Measurements from ENCODE around the gene SLC45A1.

DNA sequence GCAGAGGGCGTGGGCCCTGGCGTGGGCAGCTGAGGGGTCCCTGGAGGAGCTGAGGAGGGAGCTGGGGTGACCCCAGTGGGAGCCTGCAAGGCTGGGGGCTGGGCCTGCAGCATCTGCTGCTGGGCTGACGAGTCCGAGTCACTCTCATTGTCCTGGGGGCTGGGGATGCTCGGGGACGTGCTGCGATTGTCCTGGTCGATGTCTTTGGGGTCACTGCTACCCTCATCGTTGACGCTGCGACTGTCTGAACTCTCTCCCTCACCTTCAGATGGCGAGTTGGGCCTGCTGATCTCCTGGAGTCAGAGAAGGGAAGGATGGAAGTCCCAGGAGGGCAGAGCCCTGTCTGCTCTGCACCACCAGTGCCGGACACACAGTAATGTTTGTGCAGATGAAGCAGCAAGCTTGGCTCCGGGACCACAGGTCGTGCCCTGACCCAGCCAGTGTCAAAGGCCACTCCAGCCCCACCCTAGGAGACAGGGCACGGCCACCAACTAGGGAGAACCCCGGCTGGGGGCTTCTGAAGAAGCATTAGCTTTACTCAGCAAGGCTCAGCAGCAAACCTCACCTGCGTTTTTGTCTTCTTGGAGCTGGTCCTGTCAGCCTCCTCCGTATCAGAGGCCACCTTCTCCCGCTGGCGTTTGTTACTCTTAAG lies 43.4 kb downstream of the SLC45A1 start:
- TF ChIP-seq, protein P1, sequence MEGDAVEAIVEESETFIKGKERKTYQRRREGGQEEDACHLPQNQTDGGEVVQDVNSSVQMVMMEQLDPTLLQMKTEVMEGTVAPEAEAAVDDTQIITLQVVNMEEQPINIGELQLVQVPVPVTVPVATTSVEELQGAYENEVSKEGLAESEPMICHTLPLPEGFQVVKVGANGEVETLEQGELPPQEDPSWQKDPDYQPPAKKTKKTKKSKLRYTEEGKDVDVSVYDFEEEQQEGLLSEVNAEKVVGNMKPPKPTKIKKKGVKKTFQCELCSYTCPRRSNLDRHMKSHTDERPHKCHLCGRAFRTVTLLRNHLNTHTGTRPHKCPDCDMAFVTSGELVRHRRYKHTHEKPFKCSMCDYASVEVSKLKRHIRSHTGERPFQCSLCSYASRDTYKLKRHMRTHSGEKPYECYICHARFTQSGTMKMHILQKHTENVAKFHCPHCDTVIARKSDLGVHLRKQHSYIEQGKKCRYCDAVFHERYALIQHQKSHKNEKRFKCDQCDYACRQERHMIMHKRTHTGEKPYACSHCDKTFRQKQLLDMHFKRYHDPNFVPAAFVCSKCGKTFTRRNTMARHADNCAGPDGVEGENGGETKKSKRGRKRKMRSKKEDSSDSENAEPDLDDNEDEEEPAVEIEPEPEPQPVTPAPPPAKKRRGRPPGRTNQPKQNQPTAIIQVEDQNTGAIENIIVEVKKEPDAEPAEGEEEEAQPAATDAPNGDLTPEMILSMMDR (optimal IDR thresholded peaks at IDR 0.05 in 1 of 3, IDR thresholded peaks at IDR 0.05 in 1 of 3, conservative IDR thresholded peaks at IDR 0.05 in 1 of 3; ENCODE audit: extremely low read depth in 1 of 3, insufficient read depth in 2 of 3, low read length in 3 of 3) = no peak
- no peak for TF ChIP-seq EZH2 (IDR thresholded peaks at IDR 0.05; ENCODE audit: low read length)
